CD4-positive, CD25-positive, alpha-beta regulatory T cell (primary cell): ENCODE data around the gene MLLT10. TPM values are rescaled to one million over a fixed set of nuclear protein-coding genes. Genes with fewer than 3 reads are reported as not detected.
A peak's percentile ranks its signal among the peaks of the same experiment; 100 is the strongest.
"Not testable (repeated sequence)": the region's sequence is repeated elsewhere in the genome, so short reads cannot be mapped to it uniquely, and the experiment has no call there.

Source experiments
- ATAC-seq, 2 donors: fragments of 150-1000 bp; cut with Tn5 transposase; one replicate each; pipeline ENCODE4 v1.10.0; 2021; ENCODE audit warnings: low read depth in 2 of 2, moderate number of reproducible peaks in 2 of 2, moderate library complexity in 1 of 2
- DNase-seq, 3 donors: peaks; one replicate each; pipeline versions ENCODE4 v3.0.0 to v3.0.0-alpha.2; 2012 to 2022; ENCODE audit warnings: mixed read lengths in 1 of 3
- H3K27ac ChIP-seq: one replicate; pipeline ENCODE4 v1.7.0; 2013; ENCODE audit warnings: mild to moderate bottlenecking, low read length; ENCODE audit not compliant: insufficient read depth, poor library complexity, severe bottlenecking
- H3K27me3 ChIP-seq: one replicate; pipeline ENCODE4 v1.7.0; 2013; ENCODE audit warnings: low read length; ENCODE audit not compliant: control insufficient read depth, insufficient read depth
- H3K36me3 ChIP-seq: one replicate; pipeline ENCODE4 v1.7.0; 2013; ENCODE audit warnings: mild to moderate bottlenecking, low read length, moderate library complexity; ENCODE audit not compliant: control insufficient read depth, insufficient read depth
- H3K4me1 ChIP-seq: 2 replicates; pipeline ENCODE4 v1.7.0; 2013; ENCODE audit warnings: mild to moderate bottlenecking, low read length; ENCODE audit not compliant: insufficient read depth, control insufficient read depth, poor library complexity, severe bottlenecking
- H3K4me3 ChIP-seq: one replicate; pipeline ENCODE4 v1.7.0; 2013; ENCODE audit warnings: low read depth, mild to moderate bottlenecking, low read length, moderate library complexity
- H3K9me3 ChIP-seq, 2 experiments: 1 replicate in 1 of 2; 2 replicates in 1 of 2; pipeline ENCODE4 v1.7.0; 2013; ENCODE audit warnings: low read length in 2 of 2, mild to moderate bottlenecking in 1 of 2, moderate library complexity in 1 of 2; ENCODE audit not compliant: control insufficient read depth in 2 of 2
- H3K27ac Mint-ChIP-seq, 3 donors: one replicate each; pipeline ENCODE4 v1.8.0; 2020 to 2022; ENCODE audit warnings: mild to moderate bottlenecking in 3 of 3, mixed read lengths in 3 of 3, moderate library complexity in 2 of 3
- H3K27me3 Mint-ChIP-seq: one replicate; pipeline ENCODE4 v1.8.0; 2022; ENCODE audit warnings: mild to moderate bottlenecking, mixed read lengths
- H3K36me3 Mint-ChIP-seq: one replicate; pipeline ENCODE4 v1.8.0; 2020; ENCODE audit warnings: mixed read lengths
- H3K4me1 Mint-ChIP-seq, 4 donors: one replicate each; pipeline ENCODE4 v1.8.0; 2020 to 2022; ENCODE audit warnings: mixed read lengths in 4 of 4, mild to moderate bottlenecking in 1 of 4
- H3K4me3 Mint-ChIP-seq, 4 donors: one replicate each; pipeline ENCODE4 v1.8.0; 2020 to 2022; ENCODE audit warnings: mild to moderate bottlenecking in 4 of 4, mixed read lengths in 4 of 4, moderate library complexity in 3 of 4
- H3K9me3 Mint-ChIP-seq, 7 donors: one replicate each; pipeline ENCODE4 v1.8.0; 2020 to 2022; ENCODE audit warnings: mixed read lengths in 7 of 7, mild to moderate bottlenecking in 3 of 7, moderate library complexity in 2 of 7
- polyA plus RNA-seq, 4 donors: library from polyadenylated mRNA; unstranded; fragments of 300-500 nt; fragmentation: Illumina TruSeq; gene quantifications; one replicate each; pipeline ENCODE4 v1.2.3, GENCODE V29; 2021
- total RNA-seq: library from RNA; stranded (reverse); gene quantifications from one replicate; pipeline ENCODE4 v1.2.3, GENCODE V29; 2022

The MLLT10 gene
- total and polyA plus RNA-seq, 5 donors from 2014 or later = 5.8 to 81.9 (median 8.1) TPM

DNA sequence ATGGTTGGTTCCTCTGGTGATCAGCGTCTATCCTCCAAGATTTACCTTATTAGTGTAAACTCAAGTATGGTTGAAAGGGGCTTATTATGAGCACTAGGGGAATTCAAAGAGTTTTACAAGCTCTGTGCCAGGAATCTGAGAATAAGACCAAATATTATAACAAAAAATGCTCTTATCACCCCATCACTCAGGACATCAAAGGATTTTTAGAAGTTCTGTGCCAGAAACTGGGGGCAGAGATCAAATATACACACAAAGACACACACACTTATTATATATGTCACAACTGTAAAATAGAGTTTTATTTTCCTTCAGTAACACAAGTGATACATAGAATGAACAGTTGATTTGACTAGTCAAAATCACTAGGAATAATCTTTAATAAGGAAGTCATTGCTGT lies 89.3 kb downstream of the MLLT10 start:
- no peaks in the 10 kb centered on the region for H3K4me1 ChIP-seq
- peaks cover 16 to 38% (median 31%) of the 10 kb centered on the region in 4 donors for H3K4me1 Mint-ChIP-seq
- H3K27me3 ChIP-seq = no peaks in the 10 kb centered on the region
- DNase-seq (no peak), ATAC-seq (no peak)
- peaks cover 59% of the 10 kb centered on the region for H3K36me3 Mint-ChIP-seq
- no peak overlapping the region for H3K4me3 Mint-ChIP-seq
- H3K9me3 ChIP-seq = no peaks in the 10 kb centered on the region
- no peaks in the 10 kb centered on the region for H3K9me3 Mint-ChIP-seq
- H3K36me3 ChIP-seq = peaks cover 20% of the 10 kb centered on the region
- no peak overlapping the region for H3K4me3 ChIP-seq
- H3K27ac Mint-ChIP-seq = no peak overlapping the region
- H3K27ac ChIP-seq = no peak overlapping the region
- H3K27me3 Mint-ChIP-seq = no peaks in the 10 kb centered on the region

DNA sequence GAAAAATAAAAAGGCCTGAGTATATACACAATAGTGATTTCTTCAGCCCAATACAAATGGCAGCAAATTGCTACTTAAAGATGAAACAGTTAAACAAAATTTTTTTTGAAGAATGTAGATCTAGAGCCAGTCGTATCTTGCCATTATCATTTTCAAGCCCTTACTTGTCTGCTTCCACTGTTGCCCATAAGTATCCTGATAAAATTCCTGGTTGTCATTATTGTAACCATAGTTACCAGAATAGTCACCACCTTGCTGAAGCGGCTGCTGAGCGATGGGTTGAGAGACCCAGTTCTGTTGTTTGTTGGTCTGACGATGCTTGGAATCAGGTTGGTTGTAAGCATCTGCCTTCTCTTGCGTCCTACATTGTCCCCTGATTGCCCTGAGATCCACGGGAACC lies 90.4 kb downstream of the MLLT10 start:
- peaks cover 54% of the 10 kb centered on the region for H3K36me3 Mint-ChIP-seq
- peak overlapping the region in 1 of 3 donors; percentile 75 for H3K27ac Mint-ChIP-seq
- DNase-seq = not testable (repeated sequence)

DNA sequence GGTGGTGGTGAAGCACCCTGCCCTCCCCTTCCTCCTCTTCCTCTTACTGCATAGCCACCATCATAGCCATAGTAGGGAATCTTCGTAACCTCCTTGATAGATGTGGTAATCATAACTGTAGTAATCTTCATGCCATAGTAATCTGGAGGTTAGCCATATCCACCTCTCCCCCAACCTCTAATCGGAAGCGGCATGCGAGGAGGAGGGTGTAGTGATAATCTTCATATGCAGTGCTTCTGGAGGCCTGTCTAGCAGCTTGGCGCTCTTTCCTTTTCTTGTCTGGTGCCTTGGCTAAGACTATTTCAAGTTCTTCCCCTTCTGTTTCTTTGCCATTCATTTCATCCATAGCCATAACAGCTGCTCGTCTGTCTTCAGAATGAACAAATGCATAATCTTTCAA lies 90.9 kb downstream of the MLLT10 start:
- Mint-ChIP-seq H3K4me1 (peaks cover 21 to 41% (median 30%) of the 10 kb centered on the region in 4 donors), H3K4me3 (peak overlapping the region in 1 of 4 donors; percentile 6), H3K27me3 (no peaks in the 10 kb centered on the region), H3K27ac (peak overlapping the region in 2 of 3 donors; percentile 13 to 75), H3K9me3 (no peaks in the 10 kb centered on the region), H3K36me3 (peaks cover 58% of the 10 kb centered on the region)
- Histone ChIP-seq H3K27me3 (no peaks in the 10 kb centered on the region), H3K36me3 (peaks cover 23% of the 10 kb centered on the region), H3K9me3 (no peaks in the 10 kb centered on the region), H3K27ac (no peak overlapping the region), H3K4me1 (no peaks in the 10 kb centered on the region), H3K4me3 (no peak overlapping the region)
- ATAC-seq (no peak), DNase-seq (no peak)

More for the DNA sequence above, 90.4 kb downstream of the MLLT10 start:
- not testable (repeated sequence) for H3K27ac ChIP-seq, H3K4me3 Mint-ChIP-seq, H3K27me3 Mint-ChIP-seq, H3K27me3 ChIP-seq, H3K9me3 Mint-ChIP-seq, H3K9me3 ChIP-seq, H3K4me1 ChIP-seq, ATAC-seq, H3K4me3 ChIP-seq
- H3K4me1 Mint-ChIP-seq = peaks cover 16 to 35% (median 27%) of the 10 kb centered on the region in 4 donors
- H3K36me3 ChIP-seq = peaks cover 23% of the 10 kb centered on the region

DNA sequence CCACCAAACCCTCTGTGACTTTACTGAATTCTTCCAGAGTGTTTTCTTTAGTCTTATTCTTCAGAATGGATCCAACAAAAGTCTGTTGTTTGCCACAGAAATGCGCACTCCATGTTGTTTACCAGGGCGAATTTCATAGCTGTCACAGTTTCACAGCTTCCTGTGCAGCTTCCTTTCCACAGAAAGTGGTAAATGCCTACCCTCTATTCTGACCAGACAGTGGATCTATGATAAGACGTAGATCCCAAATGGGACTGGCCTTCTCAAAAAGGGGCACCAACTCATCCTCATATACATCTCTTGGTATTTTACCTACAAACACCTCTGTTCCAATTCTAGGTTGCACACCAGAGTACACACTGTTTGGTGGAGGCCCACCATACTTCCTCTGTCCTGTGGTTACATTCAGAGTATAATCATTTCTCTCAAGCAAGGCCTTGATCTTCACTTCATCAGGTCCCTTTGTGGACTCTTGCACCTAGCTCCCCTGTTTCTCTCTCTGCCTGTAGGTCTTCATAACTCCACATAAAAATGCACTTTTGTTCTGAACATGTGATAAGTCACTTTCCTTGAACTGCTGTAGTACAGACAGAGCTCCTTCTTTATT lies 91.7 kb downstream of the MLLT10 start:
- H3K9me3 ChIP-seq = no peaks in the 10 kb centered on the region
- H3K9me3 Mint-ChIP-seq = no peaks in the 10 kb centered on the region
- H3K4me1 ChIP-seq = no peaks in the 10 kb centered on the region
- ATAC-seq = no peak
- no peak overlapping the region for H3K4me3 ChIP-seq
- H3K36me3 ChIP-seq = peaks cover 24% of the 10 kb centered on the region
- H3K36me3 Mint-ChIP-seq = peaks cover 65% of the 10 kb centered on the region
- H3K4me3 Mint-ChIP-seq = no peak overlapping the region
- peak in 1 of 3 donors; percentile 15 for DNase-seq
- H3K27ac ChIP-seq = no peak overlapping the region
- peaks cover 25 to 41% (median 33%) of the 10 kb centered on the region in 4 donors for H3K4me1 Mint-ChIP-seq
- no peaks in the 10 kb centered on the region for H3K27me3 ChIP-seq
- no peaks in the 10 kb centered on the region for H3K27me3 Mint-ChIP-seq
- peak overlapping the region in 2 of 3 donors; percentile 15 to 48 for H3K27ac Mint-ChIP-seq

DNA sequence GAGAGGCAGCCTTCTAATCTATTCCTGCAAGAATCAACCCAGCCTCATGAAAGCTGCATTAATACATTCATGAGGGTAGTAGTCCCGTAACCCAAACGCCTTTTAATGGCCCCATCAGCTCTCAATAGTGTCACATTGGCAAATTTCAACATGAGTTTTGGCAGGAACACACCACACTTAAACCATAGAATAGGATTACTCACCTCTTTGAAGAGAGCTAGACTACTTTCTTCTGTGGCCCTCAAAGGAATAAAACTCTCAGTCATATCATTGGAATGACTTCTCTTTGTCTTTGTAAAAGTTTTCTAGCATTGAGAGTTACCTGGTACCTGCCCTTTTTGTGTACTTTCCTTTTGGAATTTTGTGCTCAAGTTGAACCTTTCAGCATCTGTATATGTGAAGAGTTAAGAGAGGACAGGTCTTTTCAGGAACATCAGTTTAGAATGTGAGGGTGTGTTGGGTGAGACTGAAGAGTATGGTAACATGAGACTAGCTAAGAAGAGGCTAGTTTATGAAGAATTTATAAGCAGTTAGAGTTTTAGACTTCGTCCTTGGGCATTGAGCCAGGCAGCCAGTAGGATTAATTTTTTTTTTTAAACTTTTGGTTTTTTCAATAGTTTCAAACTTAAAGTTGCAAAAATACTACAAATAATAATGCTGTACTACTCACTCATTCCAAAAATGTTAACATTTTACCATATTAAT lies 92.6 kb downstream of the MLLT10 start:
- H3K4me3 Mint-ChIP-seq = no peak overlapping the region
- H3K27ac Mint-ChIP-seq = no peak overlapping the region
- H3K36me3 Mint-ChIP-seq = peaks cover 70% of the 10 kb centered on the region

DNA sequence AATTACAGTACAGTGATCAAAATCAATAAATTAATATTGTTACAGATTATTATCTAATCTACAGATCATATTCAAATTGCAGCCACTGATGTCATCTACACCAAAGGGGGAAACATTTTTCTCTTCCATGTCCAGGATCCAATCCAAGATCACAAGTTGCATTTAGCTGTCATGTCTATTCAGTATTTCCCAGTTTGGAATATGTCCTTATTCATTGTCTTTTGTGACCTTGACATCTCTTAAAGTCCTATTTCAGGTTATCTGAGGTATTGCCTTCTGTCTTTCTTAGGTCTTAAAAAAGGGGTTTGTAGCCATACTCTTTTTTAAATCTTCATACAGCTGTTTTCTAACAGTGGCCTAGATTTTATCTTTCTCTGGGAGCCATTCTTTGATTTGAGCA lies 93.3 kb downstream of the MLLT10 start:
- Histone ChIP-seq H3K9me3 (no peaks in the 10 kb centered on the region), H3K4me3 (no peak overlapping the region), H3K36me3 (peaks cover 30% of the 10 kb centered on the region), H3K4me1 (no peaks in the 10 kb centered on the region), H3K27me3 (no peaks in the 10 kb centered on the region), H3K27ac (no peak overlapping the region)
- ATAC-seq (no peak), DNase-seq (no peak)
- no peak overlapping the region for H3K4me3 Mint-ChIP-seq
- peaks cover 34 to 50% (median 43%) of the 10 kb centered on the region in 4 donors for H3K4me1 Mint-ChIP-seq
- H3K9me3 Mint-ChIP-seq = no peaks in the 10 kb centered on the region
- H3K27me3 Mint-ChIP-seq = no peaks in the 10 kb centered on the region
- peak overlapping the region in 1 of 3 donors; percentile 39 for H3K27ac Mint-ChIP-seq
- peaks cover 75% of the 10 kb centered on the region for H3K36me3 Mint-ChIP-seq

More for the DNA sequence above, 92.6 kb downstream of the MLLT10 start:
- no peak for ATAC-seq
- Histone ChIP-seq H3K4me3 (no peak overlapping the region), H3K36me3 (peaks cover 29% of the 10 kb centered on the region), H3K9me3 (no peaks in the 10 kb centered on the region), H3K4me1 (no peaks in the 10 kb centered on the region), H3K27ac (no peak overlapping the region), H3K27me3 (no peaks in the 10 kb centered on the region)
- no peak for DNase-seq
- Mint-ChIP-seq H3K27me3 (no peaks in the 10 kb centered on the region), H3K9me3 (no peaks in the 10 kb centered on the region), H3K4me1 (peaks cover 30 to 46% (median 38%) of the 10 kb centered on the region in 4 donors)

DNA sequence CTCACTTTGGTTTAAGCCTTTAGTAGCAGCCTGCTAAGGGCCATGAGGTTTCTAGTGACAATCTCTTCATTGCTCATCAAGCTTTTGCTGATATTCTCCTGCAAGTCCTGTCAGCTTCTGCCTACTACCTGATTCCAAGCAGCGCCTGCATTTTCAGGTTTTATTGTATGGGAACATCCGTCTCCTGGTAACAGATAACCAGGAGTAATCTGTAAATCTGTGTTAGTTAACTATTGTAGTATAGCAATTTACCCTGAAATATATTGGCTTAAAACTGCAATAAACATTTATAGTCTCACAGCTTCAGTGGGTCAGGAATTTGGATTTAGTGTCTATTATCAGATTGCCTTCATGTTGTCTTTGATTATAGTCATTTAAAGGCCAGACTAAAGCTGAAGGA lies 94.0 kb downstream of the MLLT10 start:
- H3K36me3 Mint-ChIP-seq = peaks cover 73% of the 10 kb centered on the region
- peaks cover 25% of the 10 kb centered on the region for H3K36me3 ChIP-seq
- H3K4me1 ChIP-seq = no peaks in the 10 kb centered on the region
- no peaks in the 10 kb centered on the region for H3K27me3 Mint-ChIP-seq
- no peaks in the 10 kb centered on the region for H3K9me3 Mint-ChIP-seq
- no peak for ATAC-seq
- peaks cover 35 to 50% (median 43%) of the 10 kb centered on the region in 4 donors for H3K4me1 Mint-ChIP-seq
- H3K27ac ChIP-seq = no peak overlapping the region
- H3K4me3 Mint-ChIP-seq = peak overlapping the region in 1 of 4 donors; percentile 10
- no peak for DNase-seq
- no peaks in the 10 kb centered on the region for H3K27me3 ChIP-seq
- no peak overlapping the region for H3K4me3 ChIP-seq
- no peaks in the 10 kb centered on the region for H3K9me3 ChIP-seq
- H3K27ac Mint-ChIP-seq = no peak overlapping the region
